SK-N-SH treated with all-trans-retinoic acid at 6 μM for 48 hours (cell line): ENCODE results near the gene GRIK1.

ENCODE experiments used
- ARNTL ChIP-seq: fragments of 450-650 bp; formaldehyde crosslinking; IDR thresholded peaks from 2 replicates; pipeline ENCODE4 v1.5.0; 2020; ENCODE audit warnings: low read depth, mild to moderate bottlenecking, moderate library complexity, borderline replicate concordance
- CSDC2 ChIP-seq: fragments of 250-450 bp; sonication (Bioruptor Pico); IDR thresholded peaks from 2 replicates; pipeline ENCODE4 v1.5.0; 2020; ENCODE audit warnings: mild to moderate bottlenecking, moderate library complexity
- ESRRG ChIP-seq: fragments of 250-450 bp; sonication (Bioruptor Pico); IDR thresholded peaks from 2 replicates; pipeline ENCODE4 v1.6.1; 2021; ENCODE audit warnings: mild to moderate bottlenecking
- PPARA ChIP-seq: fragments of 250-450 bp; sonication (Bioruptor Pico); IDR thresholded peaks from 2 replicates; pipeline ENCODE4 v1.5.0; 2020; ENCODE audit warnings: mild to moderate bottlenecking, borderline replicate concordance
- RARB ChIP-seq: fragments of 250-450 bp; sonication (Bioruptor Pico); IDR thresholded peaks from 2 replicates; pipeline ENCODE4 v1.8.0; 2021; ENCODE audit warnings: mild to moderate bottlenecking, moderate library complexity
- ZC3H10 ChIP-seq: fragments of 250-450 bp; sonication (Bioruptor Pico); IDR thresholded peaks from 2 replicates; pipeline ENCODE4 v1.5.1; 2021; ENCODE audit warnings: mild to moderate bottlenecking, moderate library complexity
- ZFP3 ChIP-seq: fragments of 250-450 bp; sonication (Bioruptor Pico); IDR thresholded peaks from 2 replicates; pipeline ENCODE4 v1.5.0; 2020; ENCODE audit warnings: mild to moderate bottlenecking, moderate library complexity
- ZFP30 ChIP-seq: fragments of 450-650 bp; formaldehyde crosslinking; IDR thresholded peaks from 2 replicates; pipeline ENCODE4 v1.5.0; 2022; ENCODE audit warnings: mild to moderate bottlenecking, moderate library complexity
- ZNF70 ChIP-seq: fragments of 450-650 bp; formaldehyde crosslinking; IDR thresholded peaks from 2 replicates; pipeline ENCODE4 v1.5.0; 2020; ENCODE audit warnings: mild to moderate bottlenecking, moderate library complexity
- TF ChIP-seq, protein P1 (sequence below): fragments of 250-450 bp; sonication (Bioruptor Pico); IDR thresholded peaks from 2 replicates; pipeline ENCODE4 v1.8.0; 2020; ENCODE audit warnings: mild to moderate bottlenecking, moderate library complexity, borderline replicate concordance

DNA sequence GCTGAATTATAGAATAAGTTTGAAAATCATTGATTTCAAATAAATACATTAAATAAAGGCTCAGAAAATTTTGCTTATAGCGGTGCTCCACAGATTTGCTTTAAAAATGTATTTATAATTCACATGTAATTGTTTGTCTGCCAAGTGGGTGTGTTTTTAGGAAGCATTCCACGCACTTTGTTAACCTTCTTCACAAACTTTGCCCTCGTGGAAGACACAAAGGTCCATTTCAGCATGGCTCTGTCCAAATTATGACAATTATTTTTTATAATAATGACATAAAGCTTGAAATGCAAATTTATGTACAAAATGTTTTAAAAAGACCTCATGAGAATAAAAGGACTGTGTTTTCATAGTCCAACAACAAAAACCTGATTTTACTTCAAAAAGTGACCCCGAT is 146.1 kb downstream of the GRIK1 start:
- TF ChIP-seq, protein P1, sequence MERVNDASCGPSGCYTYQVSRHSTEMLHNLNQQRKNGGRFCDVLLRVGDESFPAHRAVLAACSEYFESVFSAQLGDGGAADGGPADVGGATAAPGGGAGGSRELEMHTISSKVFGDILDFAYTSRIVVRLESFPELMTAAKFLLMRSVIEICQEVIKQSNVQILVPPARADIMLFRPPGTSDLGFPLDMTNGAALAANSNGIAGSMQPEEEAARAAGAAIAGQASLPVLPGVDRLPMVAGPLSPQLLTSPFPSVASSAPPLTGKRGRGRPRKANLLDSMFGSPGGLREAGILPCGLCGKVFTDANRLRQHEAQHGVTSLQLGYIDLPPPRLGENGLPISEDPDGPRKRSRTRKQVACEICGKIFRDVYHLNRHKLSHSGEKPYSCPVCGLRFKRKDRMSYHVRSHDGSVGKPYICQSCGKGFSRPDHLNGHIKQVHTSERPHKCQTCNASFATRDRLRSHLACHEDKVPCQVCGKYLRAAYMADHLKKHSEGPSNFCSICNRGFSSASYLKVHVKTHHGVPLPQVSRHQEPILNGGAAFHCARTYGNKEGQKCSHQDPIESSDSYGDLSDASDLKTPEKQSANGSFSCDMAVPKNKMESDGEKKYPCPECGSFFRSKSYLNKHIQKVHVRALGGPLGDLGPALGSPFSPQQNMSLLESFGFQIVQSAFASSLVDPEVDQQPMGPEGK (CRISPR knock-in tag) = no peak
- no peak for TF ChIP-seq ZC3H10 (CRISPR knock-in tag)
- no peak for TF ChIP-seq PPARA (CRISPR knock-in tag)
- no peak for TF ChIP-seq ESRRG (CRISPR knock-in tag)
- no peak for TF ChIP-seq CSDC2 (CRISPR knock-in tag)
- TF ChIP-seq ARNTL (CRISPR knock-in tag) = no peak
- no peak for TF ChIP-seq RARB (CRISPR knock-in tag)
- no peak for TF ChIP-seq ZFP3
- TF ChIP-seq ZFP30 = no peak
- TF ChIP-seq ZNF70 = no peak
